NK-92 (cell line): ENCODE data around the gene ARMC12.
A peak's percentile ranks its signal among the peaks of the same experiment; 100 is the strongest.
"Not testable (repeated sequence)": the region's sequence is repeated elsewhere in the genome, so short reads cannot be mapped to it uniquely, and the experiment has no call there.

Source experiments
- DNase-seq: peaks from one replicate; lab custom pipeline; 2025; ENCODE audit not compliant: unreplicated experiment; lab: John Stamatoyannopoulos, UW

ARMC12 gene

DNA sequence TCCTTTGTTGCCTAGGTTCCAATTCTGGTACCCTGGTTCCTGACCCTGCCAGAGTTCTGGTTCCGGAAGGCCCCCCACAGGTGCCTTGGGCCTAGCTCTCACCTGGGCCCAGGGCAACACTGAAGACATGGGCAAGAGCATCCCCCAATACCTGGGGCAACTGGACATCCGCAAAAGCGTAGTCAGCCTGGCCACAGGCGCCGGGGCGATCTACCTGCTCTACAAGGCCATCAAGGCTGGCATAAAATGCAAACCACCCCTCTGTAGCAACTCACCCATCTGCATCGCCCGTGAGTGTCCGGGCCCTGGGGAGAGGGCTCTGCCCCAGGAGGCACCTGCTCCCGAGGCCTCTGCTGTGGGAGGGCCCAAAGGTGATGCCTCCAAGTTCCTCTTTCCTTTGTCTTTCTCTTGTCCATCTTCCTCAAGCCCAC, at the start of gene ARMC12:
TSS of gene ARMC12 (plus strand) at position 51 of the 431 bp plus-strand sequence. CDS start at position 128, 77 bp downstream.
- no peak for DNase-seq

DNA sequence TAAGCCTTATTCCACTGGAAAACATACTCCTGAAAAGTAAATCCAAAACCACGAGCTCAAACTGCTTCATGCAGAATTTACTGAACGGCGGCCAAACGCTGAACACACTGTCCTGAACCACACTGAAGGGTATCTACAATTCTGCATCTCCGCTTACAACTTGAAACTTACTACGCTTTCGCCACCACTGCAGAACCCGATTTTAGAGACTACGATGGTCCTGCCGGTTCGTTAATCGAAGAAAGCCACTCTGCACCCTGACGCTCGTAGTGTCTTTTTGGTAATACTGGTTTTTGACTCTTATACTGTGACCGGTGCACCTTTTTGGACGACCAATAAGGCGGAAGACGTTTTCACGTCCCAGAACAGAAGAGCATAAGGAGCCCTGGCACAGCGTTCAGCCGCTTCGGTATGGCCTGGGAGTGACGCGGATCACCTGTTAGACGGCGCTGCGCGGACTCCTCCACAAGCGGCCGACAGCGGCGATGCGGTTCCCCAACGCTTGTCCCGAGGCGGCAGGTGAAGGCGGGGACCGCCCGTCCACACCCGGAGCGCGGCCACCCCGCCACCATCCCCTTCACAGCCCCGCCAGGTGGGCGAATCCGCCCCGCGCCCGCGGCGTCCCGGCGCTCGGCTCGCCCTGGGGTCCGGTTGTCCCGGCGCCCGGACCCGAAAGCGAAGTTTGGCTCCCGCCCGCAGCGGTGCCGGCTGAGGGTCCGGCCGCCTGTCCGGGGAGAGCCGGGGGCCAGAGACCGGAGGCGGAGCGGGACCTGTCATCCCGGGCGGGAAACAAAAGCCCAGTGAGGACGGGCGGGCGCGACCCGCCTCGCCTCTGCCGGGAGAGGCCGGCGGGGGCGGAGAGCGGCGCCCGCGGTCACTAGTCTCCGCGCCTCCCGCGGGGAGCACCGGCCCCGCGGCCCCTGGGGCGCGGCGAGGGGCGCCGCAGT, 48.9 kb upstream of the ARMC12 start:
- DNase-seq, result no peak

DNA sequence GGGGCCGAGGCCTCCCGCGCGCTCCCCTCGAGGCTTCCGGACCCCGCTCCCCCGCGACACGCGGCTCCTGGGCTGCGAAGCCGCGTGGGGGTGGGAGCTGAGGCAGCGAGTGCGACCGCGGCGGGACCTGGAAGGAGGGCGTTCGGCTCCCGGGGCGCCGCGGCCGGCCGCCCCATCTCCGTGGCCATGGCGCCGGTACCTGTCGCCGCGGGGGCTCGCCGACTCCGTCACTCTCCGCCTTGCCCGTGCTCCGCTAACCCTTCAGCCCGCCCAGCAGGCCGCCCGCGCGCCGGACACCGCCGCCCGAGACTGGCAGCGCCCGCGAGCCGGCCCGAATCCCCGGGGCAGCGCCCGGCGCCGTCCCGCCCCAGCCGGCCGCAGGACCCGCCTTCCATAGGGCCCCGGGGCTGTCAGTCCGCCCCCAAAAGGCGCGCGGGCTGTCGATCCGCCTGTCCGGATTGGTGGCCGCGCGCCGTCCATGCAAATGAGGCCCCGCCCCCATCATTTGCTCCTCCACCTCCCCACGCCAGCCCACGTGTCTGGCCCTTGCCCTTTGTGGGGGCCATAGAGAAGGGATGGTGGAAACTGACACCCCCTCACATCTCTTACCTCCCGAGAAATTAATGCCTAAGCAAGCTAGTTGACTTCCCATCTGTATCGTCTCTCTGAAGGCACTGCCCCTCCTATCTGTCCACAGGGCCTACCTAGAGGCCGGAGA, 48.1 kb upstream of the ARMC12 start, which contains the start of gene FKBP5:
TSS of gene FKBP5 (minus strand) at position 311 of the 718 bp plus-strand sequence. CDS start 46,091 bp downstream, outside the sequence.
- DNase-seq, result peak; percentile 23

- DNase-seq, result not testable (repeated sequence)
Measured at GRCh38 chr6:35690006-35690405, 46.8 kb upstream of the ARMC12 start.

GRCh38 chr6:35690484-35690883, 46.3 kb upstream of the ARMC12 start:
- DNase-seq, result no peak

GRCh38 chr6:35691027-35691824, 45.6 kb upstream of the ARMC12 start:
- DNase-seq, result no peak

- DNase-seq, result no peak
Measured at GRCh38 chr6:35694462-35694861, 42.4 kb upstream of the ARMC12 start.

DNA sequence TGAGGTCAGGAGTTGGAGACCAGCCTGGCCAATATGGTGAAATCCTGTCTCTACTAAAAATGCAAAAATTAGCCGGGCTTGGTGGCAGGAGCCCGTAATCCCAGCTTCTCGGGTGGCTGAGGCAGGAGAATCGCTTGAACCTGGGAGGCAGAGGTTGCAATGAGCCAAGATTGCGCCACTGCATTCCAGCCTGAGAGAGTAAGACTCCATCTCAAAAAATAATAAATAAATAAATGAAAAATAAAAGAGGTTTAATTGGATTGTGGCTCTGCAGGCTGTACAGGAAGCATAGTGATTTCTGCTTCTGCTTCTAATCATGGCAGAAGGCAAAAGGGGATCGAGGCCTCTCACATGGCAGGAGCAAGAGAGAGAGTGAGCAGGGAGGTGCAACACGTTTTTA, 38.4 kb upstream of the ARMC12 start:
- not testable (repeated sequence) for DNase-seq

GRCh38 chr6:35698858-35699257, 38.0 kb upstream of the ARMC12 start:
- no peak for DNase-seq

DNA sequence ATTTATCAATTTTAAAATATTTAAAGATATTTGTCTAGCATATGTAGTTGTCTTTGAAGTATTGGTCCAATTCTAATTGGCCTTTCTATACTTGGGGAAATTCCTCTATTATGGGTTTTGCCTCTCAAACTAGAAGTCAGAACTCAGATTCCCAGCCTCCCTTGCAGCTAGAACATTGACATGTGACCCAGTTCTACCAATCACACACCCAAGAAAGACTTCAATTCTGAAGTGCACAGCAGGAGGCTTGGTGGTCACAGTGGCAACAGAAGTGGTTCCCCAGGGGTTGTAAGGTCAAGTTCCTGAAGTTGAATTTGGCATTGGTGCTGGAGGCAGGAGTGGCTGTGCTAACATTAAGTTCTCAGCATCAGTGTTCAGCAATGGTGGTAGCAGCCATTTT, 33.3 kb upstream of the ARMC12 start:
- no peak for DNase-seq

GRCh38 chr6:35706468-35706867, 30.4 kb upstream of the ARMC12 start:
- DNase-seq, result no peak

GRCh38 chr6:35707714-35708407, 29.0 kb upstream of the ARMC12 start:
- no peak for DNase-seq

DNA sequence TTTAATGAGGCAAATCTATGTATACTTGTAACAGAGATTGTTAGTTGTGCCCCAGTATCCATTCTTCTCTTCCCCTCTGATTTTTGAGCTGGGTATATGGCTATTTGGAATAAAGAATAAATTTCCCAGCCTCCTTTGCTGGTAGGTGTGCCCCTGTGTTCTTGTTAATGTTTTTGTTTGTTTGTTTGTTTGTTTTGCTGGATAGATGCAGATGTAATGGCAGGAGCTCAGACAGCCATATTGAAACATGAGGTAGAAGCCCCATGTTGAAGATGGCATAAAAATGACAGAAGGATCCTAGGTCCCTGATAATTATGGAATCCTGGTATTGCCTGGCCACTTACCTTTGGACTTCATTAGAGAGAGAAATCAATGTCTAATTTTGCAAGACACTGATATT, 28.2 kb upstream of the ARMC12 start:
- no peak for DNase-seq

- DNase-seq, result no peak
Measured at GRCh38 chr6:35710241-35710847, 26.5 kb upstream of the ARMC12 start.

DNA sequence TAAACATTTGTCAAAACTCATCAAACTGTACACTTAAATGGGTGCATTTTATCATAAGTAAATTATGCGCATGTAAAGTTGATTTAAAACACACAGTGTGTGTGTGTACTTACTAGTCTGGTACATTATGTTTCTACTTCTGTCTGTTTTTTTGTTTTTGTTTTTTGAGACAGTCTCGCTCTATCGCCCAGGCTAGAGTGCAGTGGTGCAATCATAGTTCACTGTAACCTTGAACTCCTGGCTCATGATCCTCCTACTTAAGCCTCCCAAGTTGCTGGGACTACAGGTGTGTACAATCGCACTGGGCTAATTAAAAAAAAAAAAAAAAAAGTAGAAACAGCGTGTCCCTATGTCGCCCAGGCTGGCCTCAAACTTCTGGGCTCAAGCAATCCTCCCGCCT, 25.1 kb upstream of the ARMC12 start:
- DNase-seq, result no peak

DNA sequence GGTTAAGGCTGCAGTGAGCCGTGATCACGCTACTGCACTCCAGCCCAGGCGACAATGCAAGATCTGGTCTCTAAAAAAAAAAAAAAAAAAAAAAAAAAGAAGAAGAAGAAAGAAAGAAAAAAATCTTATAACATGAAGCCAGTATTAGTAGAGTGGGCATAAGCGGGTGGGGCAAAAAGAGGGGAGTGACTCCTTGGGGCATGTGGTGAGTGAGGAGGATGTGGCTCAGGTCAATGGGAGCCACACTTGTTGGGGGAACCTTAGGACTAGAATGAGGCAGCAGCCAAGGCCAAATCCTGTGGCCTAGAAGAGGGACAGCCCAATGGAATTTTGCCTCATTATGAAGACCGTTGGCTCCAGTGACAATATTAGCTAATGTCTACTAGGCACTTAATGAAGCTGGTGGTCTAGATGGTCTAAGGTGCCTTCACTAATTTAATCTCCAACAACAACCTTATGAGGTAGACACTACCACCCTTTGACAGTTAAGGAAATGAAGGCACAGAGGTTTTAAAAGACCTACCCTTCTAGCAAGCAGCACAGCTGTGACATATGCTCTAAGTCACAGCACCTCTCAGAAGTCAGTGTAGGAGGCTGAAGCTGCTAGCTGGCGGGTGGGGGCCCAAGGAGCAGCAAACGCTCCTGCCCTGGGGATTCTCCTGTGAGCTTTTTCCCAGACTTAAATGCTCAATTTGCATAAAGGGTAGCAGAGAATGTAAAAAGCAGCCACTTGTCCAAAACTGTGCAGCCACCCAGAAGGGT, 23.6 kb upstream of the ARMC12 start:
- no peak for DNase-seq

GRCh38 chr6:35716798-35717197, 20.0 kb upstream of the ARMC12 start:
- no peak for DNase-seq

GRCh38 chr6:35717449-35718374, 19.1 kb upstream of the ARMC12 start:
- no peak for DNase-seq
